ACHN (cell line): ENCODE data around the gene DCAF17.
"Not testable (repeated sequence)": the region's sequence is repeated elsewhere in the genome, so short reads cannot be mapped to it uniquely, and the experiment has no call there.

Experiments
- DNase-seq: peaks from one replicate; pipeline ENCODE4 v3.0.0-alpha.2; 2015
- in situ Hi-C: cut with HindIII; loops from 2 replicates; pipeline ENCODE4 v1.10.0; 2017; ENCODE audit warnings: low sequenced_read_pairs, low pct_ligation_motif_present, low pct_unique_long_range_greater_than_20kb

The DCAF17 gene

DNA sequence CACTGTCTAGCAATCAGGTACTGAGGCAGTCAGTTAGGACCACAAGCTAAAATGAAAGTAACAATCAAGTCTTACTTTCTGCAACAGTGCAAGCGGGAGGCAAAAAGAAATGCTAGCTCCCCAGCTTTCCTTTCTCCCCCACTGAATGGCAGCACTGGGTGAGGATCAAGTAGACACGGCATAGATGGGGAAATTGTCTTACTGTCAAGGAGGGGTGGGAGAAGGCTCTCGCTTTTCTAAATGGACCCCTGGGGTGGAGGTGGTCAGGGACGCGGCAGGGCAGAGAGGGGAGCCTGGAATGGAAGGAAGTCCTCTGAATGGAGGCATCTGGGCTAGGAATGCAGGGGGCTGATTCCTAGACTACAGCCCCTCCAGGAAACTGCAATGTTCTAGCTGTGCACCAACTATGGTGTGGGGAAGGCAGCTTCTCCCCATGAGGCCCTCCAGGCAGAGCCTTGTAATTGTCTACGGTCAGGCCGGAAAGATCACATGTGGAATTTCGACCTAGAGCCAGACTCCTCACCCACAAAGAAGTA is 24.5 kb upstream of the DCAF17 start:
- no peak for DNase-seq
- in situ Hi-C loops: no loop called here

DNA sequence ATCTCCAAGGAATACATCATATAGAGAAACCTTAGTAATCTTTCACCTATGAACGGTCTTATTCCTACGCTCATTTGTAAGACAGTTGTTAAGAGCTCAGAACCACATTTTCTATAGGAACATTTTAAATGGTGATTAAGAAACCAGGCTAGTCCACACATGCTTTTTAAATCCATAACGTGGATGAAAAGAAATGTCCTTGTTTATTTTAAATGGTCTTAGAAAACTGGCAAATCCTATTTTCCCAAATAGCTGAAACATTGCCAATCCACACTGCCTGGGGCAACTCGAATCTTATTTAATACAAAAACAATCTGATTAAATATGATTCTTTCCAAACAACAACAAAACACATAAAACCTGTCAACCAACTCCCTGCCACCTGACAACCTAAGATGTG is 23.9 kb upstream of the DCAF17 start:
- DNase-seq: no peak
- in situ Hi-C loops: no loop called here

DNA sequence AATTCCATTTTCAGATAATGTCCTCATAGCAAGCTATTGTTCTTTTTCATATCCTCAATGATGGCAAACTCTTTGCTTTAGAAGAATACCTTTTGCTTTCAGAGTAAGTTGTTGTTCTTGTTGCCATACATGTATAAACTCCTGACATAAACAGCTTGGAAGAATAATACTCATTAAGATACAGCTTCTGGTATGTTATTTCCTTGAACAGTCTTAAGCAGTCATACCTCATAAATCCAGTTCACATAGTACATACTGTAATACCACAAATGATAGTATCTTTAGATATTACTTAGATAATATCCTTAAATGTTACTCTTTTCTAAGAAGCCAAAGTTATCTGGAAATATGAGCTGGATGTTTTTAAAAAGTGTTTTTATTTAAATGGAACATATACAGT is 23.4 kb upstream of the DCAF17 start:
- DNase-seq: no peak
- in situ Hi-C loops: no loop called here

DNA sequence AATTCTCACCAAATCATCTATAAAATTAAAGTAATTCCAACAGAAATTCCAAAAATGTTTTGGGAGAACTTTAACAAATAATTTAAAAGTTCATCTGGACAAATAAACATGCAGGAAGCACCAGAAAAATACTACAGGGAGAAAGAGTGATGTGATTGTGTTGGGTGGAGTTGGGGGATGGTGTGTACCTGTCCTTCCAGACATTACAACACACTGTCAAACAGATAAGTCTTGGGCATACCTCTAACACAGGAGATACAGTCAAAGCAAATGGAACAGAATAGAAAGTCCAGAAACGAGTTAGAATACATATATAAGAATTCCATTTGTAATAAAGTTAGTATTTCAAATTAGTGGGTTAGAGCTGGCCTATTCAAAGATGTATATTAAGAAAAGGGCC is 22.8 kb upstream of the DCAF17 start:
- no peak for DNase-seq
- in situ Hi-C loops: no loop called here

DNA sequence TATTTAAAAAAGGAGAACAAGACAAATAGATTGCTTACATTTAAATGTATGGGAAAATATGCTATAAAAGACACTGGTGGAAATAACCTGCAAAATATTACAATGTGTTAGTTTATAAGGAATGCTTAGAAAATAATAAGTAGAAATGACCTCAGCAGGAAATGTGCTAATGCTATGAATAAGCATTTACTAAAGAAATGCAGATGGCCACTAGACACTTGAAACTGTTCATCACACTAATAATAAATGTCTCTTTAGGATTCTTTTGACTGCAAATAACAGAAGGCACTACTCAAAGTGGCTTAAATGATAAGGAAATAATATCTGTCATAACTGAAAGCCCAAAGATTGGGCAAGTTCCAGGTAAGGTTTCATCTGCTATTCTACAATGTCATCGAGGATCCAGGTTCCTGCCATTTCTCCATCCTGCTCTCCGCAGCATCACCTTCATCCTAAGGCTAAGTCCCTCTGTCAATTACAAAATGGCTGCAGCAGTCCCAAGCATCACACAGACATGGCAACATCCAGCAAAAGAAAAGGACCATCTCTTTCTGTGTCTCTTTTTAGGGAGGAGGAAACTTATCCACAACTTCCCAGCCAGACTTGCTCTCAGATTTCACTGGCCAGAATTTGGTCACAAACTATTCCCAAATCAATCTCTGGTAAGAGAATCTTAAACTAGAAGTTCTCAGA is 22.1 kb upstream of the DCAF17 start:
- no peak for DNase-seq
- in situ Hi-C loops: no loop called here

DNA sequence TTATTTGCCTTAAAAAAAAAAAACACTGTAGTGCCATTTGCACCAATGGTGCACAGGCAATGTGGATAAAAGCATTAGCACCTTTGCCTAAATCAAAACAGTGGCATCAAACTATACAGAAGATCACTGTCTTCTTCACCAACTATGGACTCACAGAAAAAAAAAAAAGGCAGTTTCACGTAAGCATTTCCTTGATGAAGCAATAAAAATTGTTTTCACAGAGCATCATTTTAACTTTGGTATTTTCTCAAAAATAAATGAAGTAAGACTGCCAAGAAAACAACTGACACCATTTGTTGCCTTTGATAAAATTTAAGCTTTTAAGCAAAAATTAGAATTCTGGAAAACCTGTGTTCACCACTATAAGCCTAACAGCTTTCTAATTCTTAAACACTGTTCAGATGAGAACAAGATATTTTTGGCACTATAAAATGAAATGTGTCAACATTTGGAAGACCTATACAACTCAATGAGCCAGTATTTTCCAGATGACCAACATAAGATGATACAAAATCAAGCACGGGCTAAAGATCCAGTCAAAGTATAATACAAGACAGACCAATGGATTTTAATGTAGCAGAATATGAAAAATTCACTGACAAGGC is 21.4 kb upstream of the DCAF17 start:
- in situ Hi-C loops: no loop called here
- no peak for DNase-seq

DNA sequence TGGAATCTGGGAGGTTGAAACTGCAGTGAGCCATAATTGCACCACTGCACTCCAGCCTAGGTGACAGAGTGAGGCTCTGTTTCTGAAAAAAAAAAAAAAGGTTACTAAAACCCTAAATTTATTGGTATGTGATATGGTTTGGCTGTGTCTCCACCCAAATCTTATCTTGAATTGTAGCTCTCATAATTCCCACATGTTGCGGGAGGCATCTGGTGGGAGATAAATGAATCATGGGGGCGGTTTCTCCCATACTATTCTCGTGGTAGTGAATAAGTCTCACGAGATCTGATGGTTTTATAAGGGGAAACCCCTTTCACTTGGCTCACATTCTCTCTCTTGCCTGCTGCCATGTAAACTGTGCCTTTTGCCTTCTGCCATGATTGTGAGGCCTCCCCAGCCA is 19.4 kb upstream of the DCAF17 start:
- in situ Hi-C loops, DNase-seq: not testable (repeated sequence)

DNA sequence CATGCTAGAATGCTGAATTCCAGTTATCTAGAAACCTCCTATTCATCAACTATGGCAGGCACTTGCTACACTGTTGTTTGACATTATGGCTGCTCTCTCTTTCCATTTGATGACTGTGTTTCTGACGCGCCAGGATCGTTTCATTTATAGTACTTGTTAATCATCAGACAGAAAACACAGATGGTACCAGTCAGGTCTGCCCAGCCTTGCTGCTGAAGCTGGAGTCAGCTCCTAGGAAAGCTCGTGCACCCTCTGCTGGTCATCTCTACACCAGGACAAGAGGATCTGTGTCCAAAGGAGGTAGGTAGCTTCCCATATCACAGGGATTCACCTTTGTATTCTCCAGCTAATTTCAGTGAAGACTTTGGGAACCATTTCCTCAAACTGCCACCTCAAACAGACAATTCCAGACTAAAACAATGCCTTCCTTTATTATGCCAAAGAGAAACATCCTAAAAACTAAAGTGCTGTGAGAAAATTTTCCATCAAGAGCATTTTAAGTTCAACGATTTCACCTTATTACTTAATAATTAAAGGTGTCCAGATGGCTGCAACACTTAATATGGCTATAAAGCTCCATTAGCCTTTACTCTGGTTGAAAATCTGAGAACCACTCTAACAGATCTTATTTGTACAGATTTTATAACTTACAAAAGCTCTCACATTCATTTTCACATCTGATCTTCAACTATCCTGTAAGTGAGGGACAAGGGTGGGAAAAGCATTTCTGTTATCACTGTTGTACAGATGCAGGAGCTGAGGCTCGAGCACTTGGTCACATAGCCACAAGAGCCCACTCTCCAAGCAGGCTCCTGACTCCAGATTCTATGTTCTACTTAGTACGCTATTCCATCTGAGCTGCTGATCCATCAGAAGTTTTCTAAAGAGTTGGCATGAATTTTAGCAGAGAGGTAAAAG is 17.8 kb upstream of the DCAF17 start:
- DNase-seq: peak; percentile 99
- in situ Hi-C loops: no loop called here

DNA sequence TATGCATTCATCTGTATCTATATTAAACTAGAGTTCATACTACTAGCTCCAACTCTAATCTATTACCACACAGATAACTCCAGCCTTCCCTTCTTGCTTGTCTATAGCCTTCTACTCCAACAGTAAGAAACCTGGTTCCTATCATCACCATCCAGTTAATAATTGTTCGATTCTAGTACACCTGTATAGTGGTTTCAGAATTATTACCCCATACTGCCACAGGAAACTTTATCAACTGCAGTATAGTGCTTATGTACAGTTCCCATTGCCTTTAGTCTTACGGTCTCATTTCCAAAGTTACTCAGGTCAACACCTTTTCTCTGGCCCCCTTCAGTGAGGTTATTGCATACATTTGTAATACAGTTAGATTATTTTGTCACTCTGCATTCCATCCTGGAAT is 14.7 kb upstream of the DCAF17 start:
- in situ Hi-C loops: no loop called here
- no peak for DNase-seq

DNA sequence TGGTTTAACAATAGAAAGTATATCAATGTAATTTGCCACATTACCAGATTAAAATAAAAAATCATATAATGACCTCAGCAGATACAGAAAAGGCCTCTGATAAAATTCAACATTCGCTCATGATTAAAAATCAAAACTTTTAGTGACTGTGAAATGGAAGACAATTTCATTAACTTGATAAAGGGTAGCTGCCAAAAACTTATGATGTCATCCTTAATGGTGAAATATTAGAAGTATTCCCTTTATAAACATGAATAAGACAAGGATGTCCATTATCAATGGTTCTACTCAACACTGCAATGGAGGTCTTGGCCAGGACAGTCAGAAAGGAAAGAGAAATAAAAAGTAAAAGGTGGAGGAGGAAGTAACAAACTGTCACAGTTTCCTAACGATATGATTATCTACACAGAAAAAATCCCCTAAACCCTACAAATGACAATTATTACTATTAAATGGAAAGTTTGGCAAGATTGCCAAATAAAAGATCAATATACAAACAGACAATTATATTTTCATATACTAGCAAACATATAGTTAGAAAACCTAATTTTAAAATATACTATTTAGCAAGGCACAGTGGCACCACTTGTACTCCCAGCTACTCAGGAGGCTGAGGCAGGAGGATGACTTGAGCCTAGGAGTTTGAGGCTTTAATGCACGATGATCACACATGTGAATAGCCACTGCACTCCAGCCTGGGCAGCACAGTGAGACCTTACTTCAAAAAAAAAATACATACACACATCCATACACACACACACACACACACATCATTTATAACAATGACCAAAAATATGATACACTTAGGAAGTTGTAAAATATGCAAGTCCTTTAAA is 13.1 kb upstream of the DCAF17 start:
- in situ Hi-C loops: no loop called here
- no peak for DNase-seq

DNA sequence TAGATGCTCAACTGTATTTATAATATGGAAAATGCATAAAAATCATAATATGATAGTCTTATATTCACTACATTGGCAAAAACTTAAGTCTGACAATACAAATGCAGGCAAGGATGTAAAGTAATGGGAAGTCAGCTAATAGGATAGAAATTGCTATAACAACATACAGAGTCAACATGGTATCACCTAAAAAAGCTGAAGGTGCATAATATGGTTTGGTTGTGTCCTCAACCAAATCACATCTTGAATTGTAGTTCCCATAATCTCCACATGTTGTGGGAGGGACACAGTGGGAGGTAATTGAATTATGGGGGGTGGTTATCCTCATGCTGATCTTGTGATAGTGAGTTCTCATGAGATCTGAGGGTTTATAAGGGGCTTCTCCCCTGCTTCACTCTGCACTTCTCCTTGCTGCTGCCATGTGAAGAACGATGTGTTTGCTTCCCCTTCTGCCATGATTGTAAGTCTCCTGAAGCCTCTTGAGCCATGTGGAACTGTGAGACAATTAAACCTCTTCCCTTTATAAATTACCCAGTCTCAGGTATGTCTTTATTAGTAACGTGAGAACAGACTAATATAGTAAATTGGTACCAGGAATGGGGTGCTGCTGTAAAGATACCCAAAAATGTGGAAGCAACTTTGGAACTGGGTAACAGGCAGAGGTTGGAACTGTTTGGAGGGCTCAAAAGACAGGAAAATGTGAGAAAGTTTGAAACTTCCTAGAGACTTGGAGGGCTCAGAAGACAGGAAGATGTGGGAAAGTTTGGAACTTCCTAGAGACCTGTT is 11.1 kb upstream of the DCAF17 start:
- DNase-seq, in situ Hi-C loops: not testable (repeated sequence)

DNA sequence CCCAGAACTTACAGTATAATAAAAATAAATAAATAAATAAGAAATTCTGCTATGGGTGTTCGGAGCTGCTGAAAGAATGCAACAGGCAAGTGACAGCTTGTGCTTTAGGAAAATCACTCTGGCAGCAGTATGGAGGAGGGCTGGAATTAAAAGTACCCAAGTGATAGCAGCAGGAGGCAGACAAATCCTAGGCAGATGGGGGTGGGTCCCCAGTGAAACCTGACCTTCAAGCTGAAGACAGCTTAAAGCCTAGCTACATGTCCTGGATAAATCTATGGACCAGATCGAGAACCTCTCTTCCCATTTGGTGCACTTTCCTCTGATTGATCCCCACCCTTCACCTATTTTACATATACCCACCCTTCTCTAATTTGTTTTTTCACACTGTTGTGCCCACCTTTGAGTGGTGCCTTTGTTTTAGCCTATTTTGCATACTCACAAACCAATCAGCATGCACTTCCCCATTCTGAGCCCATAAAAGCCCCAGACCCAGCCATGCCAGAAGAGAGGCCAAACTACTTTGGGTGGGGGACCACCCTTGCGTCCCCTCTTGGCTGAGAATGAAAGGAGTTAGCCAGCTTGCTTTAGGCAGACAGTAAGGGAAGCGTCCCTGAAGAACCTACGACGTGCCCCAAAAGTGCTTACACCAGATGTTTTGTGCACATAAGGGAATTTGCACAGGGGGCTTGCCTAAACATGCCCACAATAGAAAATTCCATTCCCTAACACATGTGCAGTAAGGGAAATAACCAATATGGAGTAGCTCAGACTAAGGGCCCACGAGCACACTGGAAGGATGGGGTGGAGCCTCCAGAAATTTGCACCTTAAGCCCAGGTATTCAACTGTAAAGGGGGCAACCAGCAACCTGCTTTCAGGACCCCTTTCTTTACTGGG is 3.3 kb upstream of the DCAF17 start:
- DNase-seq: no peak
- in situ Hi-C loops: no loop called here

DNA sequence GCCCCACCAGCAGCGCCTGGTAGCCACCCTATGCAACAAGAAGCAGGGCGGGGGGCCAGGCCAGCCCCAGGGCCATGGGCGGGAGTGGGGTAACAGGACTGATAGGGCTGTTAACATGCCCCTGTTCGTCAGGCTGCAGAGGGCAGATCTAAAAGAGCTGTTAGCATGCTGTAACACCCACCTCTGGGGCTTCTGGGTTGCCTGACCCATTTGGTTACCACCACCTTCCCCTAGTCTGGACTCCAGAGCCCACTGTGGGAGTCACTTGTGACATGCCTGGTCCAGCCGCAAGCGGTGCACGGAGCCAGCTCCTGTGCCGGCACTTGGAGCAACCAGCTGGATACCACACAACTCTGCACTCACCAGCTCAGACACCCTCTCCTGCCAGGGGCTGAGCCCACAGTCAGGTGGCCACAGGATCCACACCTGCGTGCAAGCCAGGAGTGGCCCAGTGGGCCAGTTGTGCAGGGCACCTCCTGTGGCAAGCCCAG is 2.3 kb upstream of the DCAF17 start:
- in situ Hi-C loops: no loop called here
- DNase-seq: no peak

DNA sequence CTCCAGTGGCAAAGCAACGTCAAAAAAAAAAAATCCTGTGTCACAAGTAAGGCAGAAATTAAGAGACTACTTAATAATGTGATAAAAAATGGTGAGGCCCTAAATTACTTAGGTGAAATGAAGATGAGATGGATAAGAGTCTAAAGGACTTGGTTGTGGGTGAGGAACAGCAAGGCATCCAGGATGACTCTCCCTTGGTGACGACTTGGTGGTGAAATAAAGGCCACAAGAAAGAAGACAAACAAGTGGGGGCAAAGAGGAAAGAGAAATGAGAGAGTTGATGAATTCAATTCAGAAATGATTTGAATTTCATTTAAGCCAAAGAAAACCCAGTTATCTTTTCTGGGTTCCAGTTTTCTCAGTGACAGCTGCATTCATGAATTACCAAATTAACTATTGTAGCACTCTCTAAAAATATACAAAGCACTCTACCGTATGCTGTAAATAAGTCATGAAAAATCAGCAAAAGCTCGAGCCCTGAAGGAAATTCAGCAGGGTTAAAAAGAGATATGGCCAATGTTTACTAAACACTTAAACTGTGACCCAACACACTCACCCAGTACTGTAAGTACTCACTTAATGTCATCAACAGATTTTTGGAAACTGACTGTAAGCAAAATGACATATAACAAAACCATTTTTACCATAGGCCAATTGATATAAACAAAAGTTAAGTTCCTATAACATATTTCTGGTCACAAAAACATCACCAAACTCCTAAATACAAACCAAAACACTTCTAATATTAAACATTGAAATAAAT is 1.6 kb upstream of the DCAF17 start:
- DNase-seq: no peak
- in situ Hi-C loops: no loop called here

DNA sequence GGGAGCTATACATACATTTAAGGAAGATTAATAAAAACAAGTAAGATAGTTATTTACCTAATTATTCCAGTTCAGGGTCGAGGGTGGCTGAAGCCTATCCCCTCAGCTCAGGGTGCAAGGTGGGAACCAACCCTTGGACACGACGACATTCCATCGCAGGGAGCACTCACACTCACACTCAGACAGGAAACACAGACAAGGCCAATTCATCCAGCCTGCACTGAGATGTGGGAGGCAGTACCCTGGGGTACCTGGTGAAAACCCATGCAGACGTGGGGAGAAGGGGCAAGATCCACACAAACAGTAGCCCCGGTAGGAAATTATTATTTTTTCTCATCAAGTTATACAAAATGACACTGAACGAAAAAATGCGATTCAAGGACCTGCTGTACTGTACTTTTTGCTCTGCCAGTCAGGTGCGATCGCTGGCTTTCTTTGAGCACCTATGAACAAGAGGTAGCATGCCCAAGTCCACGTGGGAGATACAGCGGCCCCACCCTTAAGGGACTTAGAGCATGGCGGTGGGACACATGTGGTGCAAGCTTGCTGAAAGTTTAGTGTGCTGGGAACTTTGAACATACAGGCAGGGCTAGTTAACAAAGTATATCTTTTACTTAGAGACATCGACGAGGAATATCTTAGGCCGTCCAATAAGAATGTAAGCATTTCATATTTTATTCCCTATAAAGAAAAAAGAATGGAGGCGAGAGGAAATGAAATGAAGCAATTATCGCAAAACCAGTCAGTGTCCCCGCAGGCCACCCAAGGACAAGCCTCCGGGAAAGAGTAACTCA is 860 bp upstream of the DCAF17 start:
- in situ Hi-C loops: no loop called here
- DNase-seq: peak; percentile 54

DNA sequence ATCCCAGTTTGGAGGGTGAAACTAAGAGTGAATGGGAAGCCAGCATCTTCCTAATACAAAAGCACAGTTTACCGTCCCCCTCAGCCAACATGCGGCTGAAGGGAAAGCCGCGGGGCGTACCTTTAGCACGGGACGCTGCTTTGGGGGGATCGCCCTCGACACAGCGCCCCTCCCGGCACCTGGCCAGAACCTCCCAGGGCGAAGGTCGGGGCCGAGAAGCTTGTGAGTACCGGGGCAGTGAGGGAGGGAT is 338 bp upstream of the DCAF17 start, which contains the start of gene METTL8:
Gene METTL8, minus strand, starts transcription at position 228 of the 250 bp plus-strand sequence. CDS start 41,805 bp downstream, outside the sequence.
- DNase-seq: no peak
- in situ Hi-C loops: no loop called here
